Glutamatergic neuron (in vitro differentiated cells): ENCODE results near the gene FAM168A. TPM values are rescaled to one million over a fixed set of nuclear protein-coding genes. Genes with fewer than 3 reads are reported as not detected.

ENCODE experiments used
- DNase-seq: peaks from one replicate; pipeline ENCODE4 v3.0.0; 2022
- H3K27ac Mint-ChIP-seq: one replicate; pipeline ENCODE4 v1.8.0; 2020; ENCODE audit warnings: mild to moderate bottlenecking, mixed read lengths, inconsistent platforms; ENCODE audit not compliant: unreplicated experiment
- H3K27me3 Mint-ChIP-seq: one replicate; pipeline ENCODE4 v1.8.0; 2020; ENCODE audit warnings: mild to moderate bottlenecking, moderate library complexity, mixed read lengths, inconsistent platforms; ENCODE audit not compliant: unreplicated experiment
- H3K36me3 Mint-ChIP-seq: one replicate; pipeline ENCODE4 v1.8.0; 2020; ENCODE audit warnings: mild to moderate bottlenecking, mixed read lengths, inconsistent platforms; ENCODE audit not compliant: unreplicated experiment
- H3K4me1 Mint-ChIP-seq: one replicate; pipeline ENCODE4 v1.8.0; 2020; ENCODE audit warnings: mild to moderate bottlenecking, low read depth, mixed read lengths, inconsistent platforms; ENCODE audit not compliant: unreplicated experiment
- H3K4me3 Mint-ChIP-seq: one replicate; pipeline ENCODE4 v1.8.0; 2020; ENCODE audit warnings: mild to moderate bottlenecking, mixed read lengths, inconsistent platforms; ENCODE audit not compliant: unreplicated experiment
- H3K9me3 Mint-ChIP-seq: one replicate; pipeline ENCODE4 v1.8.0; 2020; ENCODE audit warnings: mild to moderate bottlenecking, moderate library complexity, mixed read lengths, inconsistent platforms; ENCODE audit not compliant: unreplicated experiment
- total RNA-seq: library from RNA; stranded (reverse); fragmentation: NEBNext Ultra II Directional; extraction: Animal tissue kit (Norgen Biotek cat#: 25700); gene quantifications from one replicate; pipeline ENCODE4 v1.2.1, GENCODE V29; 2021; ENCODE audit not compliant: unreplicated experiment
- TF ChIP-seq, protein P1 (sequence below): fragments of 200-600 bp; sonication (generic); IDR thresholded peaks from one replicate; pipeline ENCODE4 v1.5.0; 2021; ENCODE audit not compliant: partially characterized antibody, unreplicated experiment

The FAM168A gene
- total RNA-seq, 1 donor from 2014 or later: 84.3 TPM

DNA sequence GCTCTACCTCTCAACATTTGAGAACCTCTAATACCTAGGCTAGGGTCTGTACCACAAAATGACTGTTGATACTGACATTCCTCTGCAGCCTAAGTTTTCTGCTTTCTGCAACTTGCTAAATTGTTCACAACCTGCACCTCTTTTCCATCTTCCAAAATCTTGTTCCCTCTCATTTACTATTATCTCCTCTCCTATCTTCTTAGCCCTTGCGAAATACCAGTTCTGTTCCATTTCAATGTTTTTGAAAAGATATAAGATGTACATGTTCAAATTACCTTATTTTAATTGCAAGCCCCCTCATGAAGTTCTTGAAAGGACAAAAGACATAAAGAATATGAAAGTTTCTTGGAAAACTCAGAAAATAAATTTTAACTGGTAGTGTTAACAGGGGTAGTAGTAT, 72.3 kb downstream of the FAM168A start:
- no peak overlapping the region for H3K27ac Mint-ChIP-seq

DNA sequence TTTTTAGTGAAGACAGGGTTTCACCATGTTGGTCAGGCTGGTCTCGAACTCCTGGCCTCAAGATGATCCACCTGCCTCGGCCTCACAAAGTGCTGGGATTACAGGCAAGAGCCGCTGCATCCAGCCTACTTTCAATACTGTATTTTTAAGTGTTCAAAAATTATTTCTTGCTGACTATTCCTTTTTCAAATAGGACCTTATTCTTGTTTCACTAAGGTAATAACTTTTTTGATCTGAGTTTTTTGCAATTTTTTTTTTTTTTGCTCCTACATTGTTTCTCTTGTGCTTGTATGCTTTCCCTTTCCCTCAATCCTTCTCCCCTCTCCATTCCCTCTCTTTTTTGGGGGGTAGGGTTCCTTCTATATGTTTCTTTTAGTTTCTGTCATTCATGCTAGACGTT, 73.1 kb downstream of the FAM168A start:
- no peaks in the 10 kb centered on the region for H3K36me3 Mint-ChIP-seq
- peaks cover 4% of the 10 kb centered on the region for H3K27me3 Mint-ChIP-seq
- TF ChIP-seq, protein P1, sequence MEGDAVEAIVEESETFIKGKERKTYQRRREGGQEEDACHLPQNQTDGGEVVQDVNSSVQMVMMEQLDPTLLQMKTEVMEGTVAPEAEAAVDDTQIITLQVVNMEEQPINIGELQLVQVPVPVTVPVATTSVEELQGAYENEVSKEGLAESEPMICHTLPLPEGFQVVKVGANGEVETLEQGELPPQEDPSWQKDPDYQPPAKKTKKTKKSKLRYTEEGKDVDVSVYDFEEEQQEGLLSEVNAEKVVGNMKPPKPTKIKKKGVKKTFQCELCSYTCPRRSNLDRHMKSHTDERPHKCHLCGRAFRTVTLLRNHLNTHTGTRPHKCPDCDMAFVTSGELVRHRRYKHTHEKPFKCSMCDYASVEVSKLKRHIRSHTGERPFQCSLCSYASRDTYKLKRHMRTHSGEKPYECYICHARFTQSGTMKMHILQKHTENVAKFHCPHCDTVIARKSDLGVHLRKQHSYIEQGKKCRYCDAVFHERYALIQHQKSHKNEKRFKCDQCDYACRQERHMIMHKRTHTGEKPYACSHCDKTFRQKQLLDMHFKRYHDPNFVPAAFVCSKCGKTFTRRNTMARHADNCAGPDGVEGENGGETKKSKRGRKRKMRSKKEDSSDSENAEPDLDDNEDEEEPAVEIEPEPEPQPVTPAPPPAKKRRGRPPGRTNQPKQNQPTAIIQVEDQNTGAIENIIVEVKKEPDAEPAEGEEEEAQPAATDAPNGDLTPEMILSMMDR: no peak
- no peak overlapping the region for H3K27ac Mint-ChIP-seq
- no peak for DNase-seq
- no peak overlapping the region for H3K4me3 Mint-ChIP-seq
- H3K9me3 Mint-ChIP-seq: peaks cover 1% of the 10 kb centered on the region
- H3K4me1 Mint-ChIP-seq: no peaks in the 10 kb centered on the region

More for the DNA sequence above, 72.3 kb downstream of the FAM168A start:
- no peak for DNase-seq
- TF ChIP-seq, protein P1: no peak
- Mint-ChIP-seq H3K4me1 (no peaks in the 10 kb centered on the region), H3K36me3 (no peaks in the 10 kb centered on the region), H3K4me3 (no peak overlapping the region), H3K9me3 (peaks cover 1% of the 10 kb centered on the region), H3K27me3 (peaks cover 4% of the 10 kb centered on the region)

DNA sequence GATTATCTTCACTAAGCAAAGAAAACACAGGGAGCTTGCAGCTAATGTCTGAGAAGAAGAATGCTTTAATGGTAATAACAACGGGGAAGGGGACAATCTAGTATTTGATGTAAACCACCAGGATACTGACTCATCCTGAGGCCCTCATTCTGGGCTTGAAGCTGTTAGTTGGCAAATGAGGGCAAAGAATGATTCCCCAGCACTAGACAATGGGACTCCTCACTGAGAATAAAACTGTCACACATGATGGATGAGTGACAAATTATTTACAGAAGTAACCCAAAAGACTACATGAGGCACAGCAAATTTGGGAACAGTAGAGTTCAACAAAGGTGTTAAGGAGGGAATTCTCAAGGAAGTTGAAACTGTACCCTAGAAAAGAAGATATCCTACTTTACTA, 76.3 kb downstream of the FAM168A start:
- Mint-ChIP-seq H3K4me3 (no peak overlapping the region), H3K36me3 (no peaks in the 10 kb centered on the region), H3K4me1 (peaks cover 2% of the 10 kb centered on the region), H3K27me3 (peaks cover 4% of the 10 kb centered on the region), H3K9me3 (peaks cover 3% of the 10 kb centered on the region), H3K27ac (no peak overlapping the region)
- TF ChIP-seq, protein P1: no peak
- no peak for DNase-seq

DNA sequence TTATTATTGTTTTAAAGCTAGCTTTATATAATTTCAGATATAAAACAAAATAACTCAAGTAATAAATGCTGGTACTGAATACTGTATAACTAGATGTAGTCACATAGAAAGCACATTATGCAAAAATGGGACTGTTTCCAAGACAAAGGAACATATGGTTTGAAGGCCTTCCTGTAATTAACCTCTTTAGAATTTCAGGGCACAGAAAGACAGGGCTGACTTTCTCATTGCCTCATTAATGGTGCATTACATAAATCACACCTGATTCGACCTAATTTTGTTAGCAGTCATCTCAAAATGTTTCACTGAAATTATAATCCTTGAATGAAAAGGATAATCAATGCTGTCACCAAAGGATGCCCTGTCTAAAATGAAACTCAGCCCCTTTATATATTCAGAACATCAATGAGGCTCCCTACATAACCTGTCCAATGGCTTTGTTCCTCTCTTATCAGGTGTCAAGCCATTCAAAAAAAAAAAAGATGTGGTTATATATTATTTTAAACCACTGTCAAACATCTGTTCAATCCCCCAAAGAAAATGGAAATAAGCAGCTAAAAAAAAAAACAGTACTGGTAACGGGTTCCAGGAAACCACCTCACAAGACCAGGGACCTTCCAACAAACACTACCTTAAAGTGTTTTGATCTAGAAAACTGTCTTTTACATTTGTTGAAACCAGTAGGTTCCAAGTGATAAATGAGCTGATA, 77.4 kb downstream of the FAM168A start:
- no peak for DNase-seq
- Mint-ChIP-seq H3K27ac (peak overlapping the region; percentile 62), H3K4me1 (peaks cover 2% of the 10 kb centered on the region), H3K36me3 (no peaks in the 10 kb centered on the region), H3K27me3 (peaks cover 4% of the 10 kb centered on the region), H3K4me3 (no peak overlapping the region), H3K9me3 (peaks cover 3% of the 10 kb centered on the region)
- TF ChIP-seq, protein P1: no peak

DNA sequence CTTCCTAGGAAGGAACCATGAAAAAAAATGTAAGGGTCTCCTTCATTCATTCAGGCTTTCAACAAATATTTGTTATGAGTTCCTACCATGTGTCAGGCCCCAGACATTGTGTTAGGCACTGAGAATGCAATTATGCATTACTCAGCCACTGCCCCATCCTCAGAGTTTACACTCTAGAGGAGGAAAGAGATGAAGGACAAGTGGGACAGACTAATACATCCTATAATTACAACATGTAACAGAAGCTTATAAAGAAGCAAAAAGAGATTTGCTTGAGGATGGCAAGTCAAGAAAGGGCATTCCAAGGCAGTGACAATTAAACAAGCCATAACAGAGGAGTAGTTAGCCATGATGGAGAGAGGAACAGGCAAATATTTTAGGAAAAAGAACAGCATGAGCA, 78.6 kb downstream of the FAM168A start:
- Mint-ChIP-seq H3K36me3 (no peaks in the 10 kb centered on the region), H3K27ac (no peak overlapping the region), H3K4me1 (peaks cover 2% of the 10 kb centered on the region), H3K27me3 (peaks cover 4% of the 10 kb centered on the region), H3K4me3 (no peak overlapping the region), H3K9me3 (peaks cover 3% of the 10 kb centered on the region)
- no peak for DNase-seq
- TF ChIP-seq, protein P1: no peak
